ENCODE results near the gene PRR19.

DNA sequence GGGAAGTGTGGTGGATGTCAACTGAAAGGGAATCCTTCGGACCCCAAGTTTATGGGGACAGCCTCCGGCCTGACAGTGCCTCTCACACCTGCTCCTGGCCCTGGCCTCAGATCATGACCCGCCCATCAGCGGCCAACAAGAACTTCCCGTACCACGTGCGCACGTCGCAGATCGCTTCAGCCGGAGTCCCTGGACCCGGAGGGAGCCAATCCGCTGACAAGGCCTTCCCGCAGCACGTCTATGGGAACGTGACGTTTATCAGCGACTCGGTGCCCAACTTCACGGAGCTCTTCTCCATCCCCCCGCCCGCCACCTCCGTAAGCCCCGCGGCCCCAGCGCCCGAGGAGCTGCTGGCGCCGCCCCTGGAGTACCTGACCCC is 21.5 kb downstream of the PRR19 start:
- TF ChIP-seq, protein P1, sequence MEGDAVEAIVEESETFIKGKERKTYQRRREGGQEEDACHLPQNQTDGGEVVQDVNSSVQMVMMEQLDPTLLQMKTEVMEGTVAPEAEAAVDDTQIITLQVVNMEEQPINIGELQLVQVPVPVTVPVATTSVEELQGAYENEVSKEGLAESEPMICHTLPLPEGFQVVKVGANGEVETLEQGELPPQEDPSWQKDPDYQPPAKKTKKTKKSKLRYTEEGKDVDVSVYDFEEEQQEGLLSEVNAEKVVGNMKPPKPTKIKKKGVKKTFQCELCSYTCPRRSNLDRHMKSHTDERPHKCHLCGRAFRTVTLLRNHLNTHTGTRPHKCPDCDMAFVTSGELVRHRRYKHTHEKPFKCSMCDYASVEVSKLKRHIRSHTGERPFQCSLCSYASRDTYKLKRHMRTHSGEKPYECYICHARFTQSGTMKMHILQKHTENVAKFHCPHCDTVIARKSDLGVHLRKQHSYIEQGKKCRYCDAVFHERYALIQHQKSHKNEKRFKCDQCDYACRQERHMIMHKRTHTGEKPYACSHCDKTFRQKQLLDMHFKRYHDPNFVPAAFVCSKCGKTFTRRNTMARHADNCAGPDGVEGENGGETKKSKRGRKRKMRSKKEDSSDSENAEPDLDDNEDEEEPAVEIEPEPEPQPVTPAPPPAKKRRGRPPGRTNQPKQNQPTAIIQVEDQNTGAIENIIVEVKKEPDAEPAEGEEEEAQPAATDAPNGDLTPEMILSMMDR (conservative IDR thresholded peaks at IDR 0.05; ENCODE audit: low read depth, low read length), result no peak
- no peak for TF ChIP-seq EZH2 (IDR thresholded peaks at IDR 0.05; ENCODE audit: borderline replicate concordance, low read depth, low read length, poor library complexity, severe bottlenecking)
